ENCODE measurements around the gene TMPRSS7.

TMPRSS7 gene

GRCh38 chr3:112121577-112122547 is 87.3 kb downstream of the TMPRSS7 start:
- no peaks in the 10 kb centered on the region for H3K9me3 Mint-ChIP-seq
- TF ChIP-seq, protein P1, sequence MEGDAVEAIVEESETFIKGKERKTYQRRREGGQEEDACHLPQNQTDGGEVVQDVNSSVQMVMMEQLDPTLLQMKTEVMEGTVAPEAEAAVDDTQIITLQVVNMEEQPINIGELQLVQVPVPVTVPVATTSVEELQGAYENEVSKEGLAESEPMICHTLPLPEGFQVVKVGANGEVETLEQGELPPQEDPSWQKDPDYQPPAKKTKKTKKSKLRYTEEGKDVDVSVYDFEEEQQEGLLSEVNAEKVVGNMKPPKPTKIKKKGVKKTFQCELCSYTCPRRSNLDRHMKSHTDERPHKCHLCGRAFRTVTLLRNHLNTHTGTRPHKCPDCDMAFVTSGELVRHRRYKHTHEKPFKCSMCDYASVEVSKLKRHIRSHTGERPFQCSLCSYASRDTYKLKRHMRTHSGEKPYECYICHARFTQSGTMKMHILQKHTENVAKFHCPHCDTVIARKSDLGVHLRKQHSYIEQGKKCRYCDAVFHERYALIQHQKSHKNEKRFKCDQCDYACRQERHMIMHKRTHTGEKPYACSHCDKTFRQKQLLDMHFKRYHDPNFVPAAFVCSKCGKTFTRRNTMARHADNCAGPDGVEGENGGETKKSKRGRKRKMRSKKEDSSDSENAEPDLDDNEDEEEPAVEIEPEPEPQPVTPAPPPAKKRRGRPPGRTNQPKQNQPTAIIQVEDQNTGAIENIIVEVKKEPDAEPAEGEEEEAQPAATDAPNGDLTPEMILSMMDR (IDR thresholded peaks at IDR 0.05; ENCODE audit: unreplicated experiment in 3 of 3), result no peak
- no peak overlapping the region for H3K27ac Mint-ChIP-seq
- H3K27me3 Mint-ChIP-seq (ENCODE audit: low read depth), result peaks cover 3% of the 10 kb centered on the region
- peaks cover 16% of the 10 kb centered on the region for H3K36me3 Mint-ChIP-seq (ENCODE audit: low read depth)
- H3K4me1 Mint-ChIP-seq, result peaks cover 41% of the 10 kb centered on the region
- H3K4me3 Mint-ChIP-seq, result no peak overlapping the region

- Mint-ChIP-seq H3K4me1 (peaks cover 39% of the 10 kb centered on the region), H3K27me3 (ENCODE audit: low read depth) (peaks cover 3% of the 10 kb centered on the region), H3K9me3 (no peaks in the 10 kb centered on the region), H3K27ac (no peak overlapping the region), H3K4me3 (no peak overlapping the region), H3K36me3 (ENCODE audit: low read depth) (peaks cover 8% of the 10 kb centered on the region)
- TF ChIP-seq, protein P1 (IDR thresholded peaks at IDR 0.05; ENCODE audit: unreplicated experiment in 3 of 3), result no peak
Observed at GRCh38 chr3:112122870-112123269, 88.3 kb downstream of the TMPRSS7 start.

- Mint-ChIP-seq H3K27me3 (ENCODE audit: low read depth) (peaks cover 3% of the 10 kb centered on the region), H3K36me3 (ENCODE audit: low read depth) (peaks cover 8% of the 10 kb centered on the region), H3K4me1 (peaks cover 46% of the 10 kb centered on the region), H3K4me3 (no peak overlapping the region), H3K27ac (no peak overlapping the region), H3K9me3 (no peaks in the 10 kb centered on the region)
- TF ChIP-seq, protein P1 (IDR thresholded peaks at IDR 0.05; ENCODE audit: unreplicated experiment in 3 of 3), result no peak
Observed at GRCh38 chr3:112123548-112123947, 89.0 kb downstream of the TMPRSS7 start.

- Mint-ChIP-seq H3K27ac (peak overlapping the region; percentile 75 to 89 (median 76)), H3K4me1 (peaks cover 55% of the 10 kb centered on the region), H3K36me3 (ENCODE audit: low read depth) (no peaks in the 10 kb centered on the region), H3K4me3 (peak overlapping the region in 1 of 3 experiments; percentile 9), H3K27me3 (ENCODE audit: low read depth) (no peaks in the 10 kb centered on the region), H3K9me3 (no peaks in the 10 kb centered on the region)
- TF ChIP-seq, protein P1 (IDR thresholded peaks at IDR 0.05; ENCODE audit: unreplicated experiment in 3 of 3), result no peak
Observed at GRCh38 chr3:112124907-112125607, 90.5 kb downstream of the TMPRSS7 start.

GRCh38 chr3:112126511-112126911 is 92.0 kb downstream of the TMPRSS7 start:
- TF ChIP-seq, protein P1 (IDR thresholded peaks at IDR 0.05; ENCODE audit: unreplicated experiment in 3 of 3), result no peak
- Mint-ChIP-seq H3K9me3 (no peaks in the 10 kb centered on the region), H3K4me1 (peaks cover 51% of the 10 kb centered on the region), H3K27me3 (ENCODE audit: low read depth) (no peaks in the 10 kb centered on the region), H3K4me3 (peak overlapping the region in 1 of 3 experiments; percentile 21), H3K36me3 (ENCODE audit: low read depth) (no peaks in the 10 kb centered on the region), H3K27ac (peak overlapping the region; percentile 75 to 89 (median 76))
